ENCODE measurements around the gene MOSPD3. TPM values are rescaled to one million over a fixed set of nuclear protein-coding genes. Genes with fewer than 3 reads are reported as not detected.

The MOSPD3 gene
- polyA plus RNA-seq, 3 donors: 12.7 to 15.5 (median 13.3) TPM

DNA sequence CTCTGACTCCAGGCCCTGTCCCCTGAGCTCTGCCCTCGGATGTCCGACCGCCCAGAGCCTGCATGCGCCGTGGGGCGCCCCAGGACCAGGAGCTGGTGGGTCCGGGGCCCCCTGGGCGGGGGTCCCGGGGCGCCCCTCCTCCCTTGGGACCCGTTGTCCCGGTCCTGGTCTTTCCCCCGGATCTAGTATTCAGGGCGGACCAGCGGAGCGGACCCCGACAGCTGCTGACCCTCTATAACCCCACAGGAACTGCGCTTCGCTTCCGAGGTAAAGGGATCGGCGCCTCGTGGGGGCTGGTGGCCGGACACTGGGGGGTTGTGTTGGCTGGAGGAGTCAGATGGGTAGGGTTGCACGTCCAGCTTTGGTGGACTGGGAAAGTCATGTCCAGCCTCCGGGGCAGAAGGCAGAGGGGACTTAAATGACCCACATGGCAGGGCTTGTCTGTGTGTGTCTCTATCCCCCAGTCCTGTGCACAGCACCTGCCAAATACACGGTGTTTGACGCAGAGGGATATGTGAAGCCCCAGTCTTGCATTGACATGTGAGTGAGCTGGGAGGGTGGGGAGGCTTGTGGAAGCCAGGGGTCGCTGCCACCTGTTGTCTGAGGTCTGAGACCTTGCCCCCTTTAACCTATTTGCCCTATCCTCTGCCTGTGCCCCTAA lies 520 bp downstream of the MOSPD3 start:
- peak overlapping the region; percentile 74 for H3K9ac ChIP-seq (ENCODE audit: insufficient read depth, low read length, poor library complexity, severe bottlenecking)
- H4K20me1 ChIP-seq (ENCODE audit: insufficient read depth, low read length): no peaks in the 10 kb centered on the region
- peaks cover 0 to 8% (median 5%) of the 10 kb centered on the region in 3 donors for H3K27me3 Mint-ChIP-seq (ENCODE audit: low read depth in 3 of 3)
- peaks cover 22 to 27% of the 10 kb centered on the region in 2 donors for H3K4me1 ChIP-seq (ENCODE audit: control insufficient read depth in 1 of 2, insufficient read depth in 2 of 2, low read length in 2 of 2)
- H3K27ac Mint-ChIP-seq: peak overlapping the region; percentile 25 to 98 (median 59)
- H3K79me2 ChIP-seq (ENCODE audit: insufficient read depth, low read length): peaks cover 4% of the 10 kb centered on the region
- no peaks in the 10 kb centered on the region for H3K36me3 ChIP-seq (replicated peaks in 1 of 2; ENCODE audit: control insufficient read depth in 1 of 2, insufficient read depth in 2 of 2, low read length in 2 of 2)
- intact Hi-C loops (cut with micrococcal nuclease): loop anchor here (1.0 to 5.0 kb wide), 5 partner anchors 26 to 274 kb away; partner anchors contain the start of genes FBXO24 (in 2 of the 2), LRCH4 (in 2 of the 2), AGFG2 (in 1 of the 2) and GNB2 (in 1 of the 2)
- H3K27ac ChIP-seq (ENCODE audit: low read depth in 1 of 2, low read length in 2 of 2): peak overlapping the region; percentile 66 to 95
- H3K4me1 Mint-ChIP-seq: peaks cover 19% of the 10 kb centered on the region
- no peak for DNase-seq
- H3K27me3 ChIP-seq (ENCODE audit: control insufficient read depth in 2 of 2, insufficient read depth in 2 of 2, low read length in 2 of 2): no peaks in the 10 kb centered on the region
- H3K9me3 ChIP-seq (replicated peaks in 1 of 2; ENCODE audit: control insufficient read depth in 1 of 2, insufficient read depth in 1 of 2, low read length in 2 of 2): no peaks in the 10 kb centered on the region
- TF ChIP-seq, protein P1, sequence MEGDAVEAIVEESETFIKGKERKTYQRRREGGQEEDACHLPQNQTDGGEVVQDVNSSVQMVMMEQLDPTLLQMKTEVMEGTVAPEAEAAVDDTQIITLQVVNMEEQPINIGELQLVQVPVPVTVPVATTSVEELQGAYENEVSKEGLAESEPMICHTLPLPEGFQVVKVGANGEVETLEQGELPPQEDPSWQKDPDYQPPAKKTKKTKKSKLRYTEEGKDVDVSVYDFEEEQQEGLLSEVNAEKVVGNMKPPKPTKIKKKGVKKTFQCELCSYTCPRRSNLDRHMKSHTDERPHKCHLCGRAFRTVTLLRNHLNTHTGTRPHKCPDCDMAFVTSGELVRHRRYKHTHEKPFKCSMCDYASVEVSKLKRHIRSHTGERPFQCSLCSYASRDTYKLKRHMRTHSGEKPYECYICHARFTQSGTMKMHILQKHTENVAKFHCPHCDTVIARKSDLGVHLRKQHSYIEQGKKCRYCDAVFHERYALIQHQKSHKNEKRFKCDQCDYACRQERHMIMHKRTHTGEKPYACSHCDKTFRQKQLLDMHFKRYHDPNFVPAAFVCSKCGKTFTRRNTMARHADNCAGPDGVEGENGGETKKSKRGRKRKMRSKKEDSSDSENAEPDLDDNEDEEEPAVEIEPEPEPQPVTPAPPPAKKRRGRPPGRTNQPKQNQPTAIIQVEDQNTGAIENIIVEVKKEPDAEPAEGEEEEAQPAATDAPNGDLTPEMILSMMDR (IDR thresholded peaks at IDR 0.05): no peak
- H3K36me3 Mint-ChIP-seq: peaks cover 17 to 18% of the 10 kb centered on the region in 2 donors
- H3K4me3 Mint-ChIP-seq: peak overlapping the region; percentile 93 to 97
- 7% methylated on average over 16 of the region's 29 CpGs for WGBS (ENCODE audit: insufficient coverage)
- H3K4me3 ChIP-seq (replicated peaks in 1 of 3; ENCODE audit: low read depth in 2 of 3, low read length in 3 of 3): peak overlapping the region; percentile 60 to 91 (median 64)
- peak overlapping the region; percentile 98 for H3K4me2 ChIP-seq (replicated peaks; ENCODE audit: extremely low read depth, low read length, poor library complexity, severe bottlenecking)
- H3K9me3 Mint-ChIP-seq: peaks cover 0 to 3% (median 0%) of the 10 kb centered on the region in 7 donors
- H2AFZ ChIP-seq (ENCODE audit: insufficient read depth, low read depth, low read length, poor library complexity, severe bottlenecking): peak overlapping the region; percentile 90

DNA sequence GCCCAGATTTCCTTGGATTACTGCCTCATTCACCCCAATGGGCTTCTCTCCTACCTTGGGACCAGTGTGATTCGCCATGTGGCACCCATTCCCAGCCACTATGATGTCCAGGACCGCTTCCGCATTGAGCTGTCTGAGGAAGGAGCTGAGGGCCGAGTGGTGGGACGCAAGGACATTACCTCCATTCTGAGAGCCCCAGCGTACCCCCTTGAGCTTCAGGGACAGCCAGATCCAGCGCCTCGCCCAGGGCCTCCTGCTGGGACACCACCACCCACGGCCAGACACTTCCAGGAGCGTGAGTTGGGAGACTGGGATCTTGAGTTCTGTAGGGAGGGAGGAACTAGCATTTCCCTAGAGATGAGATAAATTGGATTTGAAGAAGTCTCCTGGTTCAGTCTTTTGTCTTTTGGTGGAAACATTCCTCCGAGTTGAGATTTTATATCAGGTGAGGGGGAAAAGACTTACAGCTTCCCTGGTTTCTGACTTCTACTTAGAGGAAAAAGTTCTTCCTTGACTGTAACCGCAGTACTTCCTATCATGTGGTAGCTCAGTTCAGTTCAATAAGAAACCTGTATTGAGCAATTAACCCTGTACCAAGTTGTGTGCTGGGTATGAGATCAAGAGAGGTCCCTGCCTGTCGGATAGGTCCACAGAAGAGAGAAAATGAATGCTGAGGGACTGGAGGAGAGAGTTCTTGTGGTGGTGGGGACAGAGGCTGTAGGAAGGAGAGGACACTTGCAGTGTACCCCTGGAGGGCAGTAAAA lies 1.3 kb downstream of the MOSPD3 start:
- H3K4me1 ChIP-seq (ENCODE audit: control insufficient read depth in 1 of 2, insufficient read depth in 2 of 2, low read length in 2 of 2): peaks cover 22 to 27% of the 10 kb centered on the region in 2 donors
- peaks cover 0 to 6% (median 1%) of the 10 kb centered on the region in 3 donors for H3K27me3 Mint-ChIP-seq (ENCODE audit: low read depth in 3 of 3)
- H3K9me3 ChIP-seq (replicated peaks in 1 of 2; ENCODE audit: control insufficient read depth in 1 of 2, insufficient read depth in 1 of 2, low read length in 2 of 2): no peaks in the 10 kb centered on the region
- WGBS (ENCODE audit: insufficient coverage): 48% methylated on average over 4 of the region's 13 CpGs
- peak in 2 of 3 donors; percentile 49 to 51 for DNase-seq
- peak overlapping the region; percentile 56 to 97 for H3K4me3 Mint-ChIP-seq
- intact Hi-C loops (cut with micrococcal nuclease): loop anchor here (2.0 to 5.0 kb wide), 3 partner anchors 27 to 274 kb away; partner anchors contain the start of genes AGFG2 (in 1 of the 2), FBXO24 (in 1 of the 2), LRCH4 (in 1 of the 2) and UFSP1 (in 1 of the 2)
- TF ChIP-seq, protein P1 (IDR thresholded peaks at IDR 0.05): no peak
- peak overlapping the region in 6 of 7 donors; percentile 0 to 76 (median 42) for H3K27ac Mint-ChIP-seq
- no peaks in the 10 kb centered on the region for H4K20me1 ChIP-seq (ENCODE audit: insufficient read depth, low read length)
- H3K27me3 ChIP-seq (ENCODE audit: control insufficient read depth in 2 of 2, insufficient read depth in 2 of 2, low read length in 2 of 2): no peaks in the 10 kb centered on the region
- H3K9ac ChIP-seq (ENCODE audit: insufficient read depth, low read length, poor library complexity, severe bottlenecking): no peak overlapping the region
- peak overlapping the region; percentile 90 for H2AFZ ChIP-seq (ENCODE audit: insufficient read depth, low read depth, low read length, poor library complexity, severe bottlenecking)
- H3K4me1 Mint-ChIP-seq: peaks cover 19% of the 10 kb centered on the region
- H3K27ac ChIP-seq (ENCODE audit: low read depth in 1 of 2, low read length in 2 of 2): no peak overlapping the region
- peaks cover 0 to 3% (median 0%) of the 10 kb centered on the region in 7 donors for H3K9me3 Mint-ChIP-seq
- no peaks in the 10 kb centered on the region for H3K36me3 ChIP-seq (replicated peaks in 1 of 2; ENCODE audit: control insufficient read depth in 1 of 2, insufficient read depth in 2 of 2, low read length in 2 of 2)
- peak overlapping the region; percentile 98 for H3K4me2 ChIP-seq (replicated peaks; ENCODE audit: extremely low read depth, low read length, poor library complexity, severe bottlenecking)
- peak overlapping the region in 1 of 3 experiments; percentile 91 for H3K4me3 ChIP-seq (replicated peaks in 1 of 3; ENCODE audit: low read depth in 2 of 3, low read length in 3 of 3)
- peaks cover 17 to 18% of the 10 kb centered on the region in 2 donors for H3K36me3 Mint-ChIP-seq
- H3K79me2 ChIP-seq (ENCODE audit: insufficient read depth, low read length): peaks cover 4% of the 10 kb centered on the region

Data from CD14-positive monocyte (primary cell).